Measurements from ENCODE around the gene XAB2. TPM values are rescaled to one million over a fixed set of nuclear protein-coding genes. Genes with fewer than 3 reads are reported as not detected.

Gene XAB2
- total RNA-seq, 1 experiment from 2014 or later: 48.0 TPM

DNA sequence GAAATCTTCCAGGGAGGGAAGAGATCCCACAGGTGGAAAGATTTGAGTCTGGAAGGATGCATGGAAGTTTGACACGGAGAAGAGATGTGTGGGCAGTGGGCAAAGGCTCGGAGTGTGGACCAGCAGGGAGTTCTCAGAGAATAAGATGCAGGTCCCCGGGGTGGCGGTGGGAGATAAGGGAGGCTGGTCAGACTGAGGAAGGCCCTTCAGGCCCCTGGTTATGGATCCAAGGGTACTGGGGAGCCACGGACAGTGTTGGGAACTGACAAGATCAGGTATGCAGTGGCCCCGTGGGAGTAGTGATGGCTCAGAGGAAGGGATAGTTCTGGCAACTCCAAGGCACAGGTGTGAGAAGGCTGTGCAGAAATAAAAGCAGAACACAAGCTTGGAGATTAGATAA, 31.2 kb downstream of the XAB2 start:
- Histone ChIP-seq H3K79me2 (ENCODE audit: insufficient read depth, low read length) (no peaks in the 10 kb centered on the region; the same call in 1 of the 2 replicates), H2BK5ac (ENCODE audit: insufficient read length, low read length) (no peak overlapping the region), H3K4me1 (ENCODE audit: insufficient read depth, low read length) (no peaks in the 10 kb centered on the region; the same call in 1 of the 2 replicates), H3K18ac (ENCODE audit: insufficient read length, low read depth, low read length) (no peak overlapping the region), H2BK20ac (ENCODE audit: low read depth, low read length, poor library complexity, severe bottlenecking) (no peak overlapping the region), H4K91ac (ENCODE audit: insufficient read length, low read depth, low read length) (no peak overlapping the region), H4K8ac (replicated peaks; ENCODE audit: insufficient read length, low read depth, low read length) (no peak overlapping the region), H3K9me3 (ENCODE audit: control insufficient read depth, low read depth, low read length) (no peaks in the 10 kb centered on the region), H2AFZ (ENCODE audit: low read length) (no peak overlapping the region), H3T11ph (ENCODE audit: low read length) (no peak overlapping the region), H3K79me1 (ENCODE audit: insufficient read depth, low read depth, low read length, poor library complexity, severe bottlenecking) (peaks cover 3% of the 10 kb centered on the region), H3K9ac (ENCODE audit: extremely low read depth, insufficient read length, low read length) (no peak overlapping the region), H2BK15ac (ENCODE audit: low read depth, low read length) (no peak overlapping the region), H4K20me1 (ENCODE audit: control insufficient read depth, insufficient read depth, insufficient read length) (no peaks in the 10 kb centered on the region), H3K23me2 (ENCODE audit: insufficient read length, low read depth, low read length, poor library complexity, severe bottlenecking) (peaks cover 9% of the 10 kb centered on the region), H2BK120ac (ENCODE audit: low read depth, low read length, poor library complexity, severe bottlenecking) (no peak overlapping the region), H3K56ac (ENCODE audit: insufficient read length, low read depth, low read length) (no peak overlapping the region), H3K23ac (ENCODE audit: insufficient read length, low read depth, low read length) (no peak overlapping the region), H3K4ac (ENCODE audit: low read depth, low read length) (no peak overlapping the region), H3K14ac (ENCODE audit: insufficient read depth, low read length) (no peak overlapping the region), H3K27me3 (ENCODE audit: insufficient read depth, low read length) (no peaks in the 10 kb centered on the region), H3K27ac (ENCODE audit: insufficient read length, low read depth, low read length) (no peak overlapping the region), H2BK12ac (ENCODE audit: insufficient read length, low read depth, low read length) (no peak overlapping the region), H4K5ac (ENCODE audit: insufficient read length, low read depth, low read length) (no peak overlapping the region), H3K4me2 (ENCODE audit: insufficient read depth, insufficient read length, low read length) (no peak overlapping the region), H2AK5ac (ENCODE audit: insufficient read length, low read length) (no peak overlapping the region)
- H3K4me3 Mint-ChIP-seq: peak overlapping the region in 1 of 2 experiments; percentile 80; a peak in 2 of 5 replicates
- peaks cover 3 to 18% (median 12%) of the 10 kb centered on the region in 3 experiments; a peak in 4 of 7 replicates for H3K36me3 Mint-ChIP-seq (ENCODE audit: insufficient read depth in 1 of 3, low read depth in 3 of 3)
- H3K27me3 Mint-ChIP-seq (ENCODE audit: low read depth): peaks cover 23% of the 10 kb centered on the region
- peak overlapping the region in 1 of 3 experiments; percentile 28; a peak in 1 of 7 replicates for H3K27ac Mint-ChIP-seq
- no CpG with 5 or more reads among the region's 6 CpGs for WGBS (ENCODE audit: extremely low coverage, insufficient read length, low lambda C conversion rate)
- no peak for DNase-seq
- H3K4me1 Mint-ChIP-seq: peaks cover 21 to 29% of the 10 kb centered on the region in 2 experiments
- H3K9me3 Mint-ChIP-seq: no peaks in the 10 kb centered on the region
- no peak for TF ChIP-seq CTCF (conservative IDR thresholded peaks at IDR 0.05)

Measured in H9 (cell line).